Mesothelial cell of epicardium (in vitro differentiated cells): ENCODE results near the gene LASP1. TPM values are rescaled to one million over a fixed set of nuclear protein-coding genes. Genes with fewer than 3 reads are reported as not detected.

Source experiments
- DNase-seq, 2 experiments: peaks; one replicate each; pipeline ENCODE4 v3.0.0; 2021; ENCODE audit warnings: low spot score in 2 of 2; ENCODE audit not compliant: unreplicated experiment in 2 of 2
- H3K27ac Mint-ChIP-seq: 2 replicates; pipeline ENCODE4 v1.8.0; 2021; ENCODE audit warnings: mixed read lengths
- H3K27me3 Mint-ChIP-seq: 2 replicates; pipeline ENCODE4 v1.8.0; 2021; ENCODE audit warnings: low read depth, mixed read lengths
- H3K36me3 Mint-ChIP-seq: 2 replicates; pipeline ENCODE4 v1.8.0; 2021; ENCODE audit warnings: mixed read lengths
- H3K4me1 Mint-ChIP-seq: 2 replicates; pipeline ENCODE4 v1.8.0; 2021; ENCODE audit warnings: mixed read lengths
- H3K4me3 Mint-ChIP-seq: 2 replicates; pipeline ENCODE4 v1.8.0; 2021; ENCODE audit warnings: mild to moderate bottlenecking, moderate library complexity, mixed read lengths
- H3K9me3 Mint-ChIP-seq: 2 replicates; pipeline ENCODE4 v1.8.0; 2021; ENCODE audit warnings: mixed read lengths
- total RNA-seq: library from RNA; stranded (reverse); gene quantifications from 3 replicates; pipeline ENCODE4 v1.2.1, GENCODE V29; 2021
- TF ChIP-seq, protein P1 (sequence below): fragments of 200-600 bp; sonication (generic); IDR thresholded peaks from one replicate; pipeline ENCODE4 v1.5.0; 2021; ENCODE audit warnings: antibody characterized with exemption; ENCODE audit not compliant: unreplicated experiment

Gene LASP1, protein sequence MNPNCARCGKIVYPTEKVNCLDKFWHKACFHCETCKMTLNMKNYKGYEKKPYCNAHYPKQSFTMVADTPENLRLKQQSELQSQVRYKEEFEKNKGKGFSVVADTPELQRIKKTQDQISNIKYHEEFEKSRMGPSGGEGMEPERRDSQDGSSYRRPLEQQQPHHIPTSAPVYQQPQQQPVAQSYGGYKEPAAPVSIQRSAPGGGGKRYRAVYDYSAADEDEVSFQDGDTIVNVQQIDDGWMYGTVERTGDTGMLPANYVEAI
- total RNA-seq, result 144 to 152 TPM (median 146 TPM) in 3 replicates

DNA sequence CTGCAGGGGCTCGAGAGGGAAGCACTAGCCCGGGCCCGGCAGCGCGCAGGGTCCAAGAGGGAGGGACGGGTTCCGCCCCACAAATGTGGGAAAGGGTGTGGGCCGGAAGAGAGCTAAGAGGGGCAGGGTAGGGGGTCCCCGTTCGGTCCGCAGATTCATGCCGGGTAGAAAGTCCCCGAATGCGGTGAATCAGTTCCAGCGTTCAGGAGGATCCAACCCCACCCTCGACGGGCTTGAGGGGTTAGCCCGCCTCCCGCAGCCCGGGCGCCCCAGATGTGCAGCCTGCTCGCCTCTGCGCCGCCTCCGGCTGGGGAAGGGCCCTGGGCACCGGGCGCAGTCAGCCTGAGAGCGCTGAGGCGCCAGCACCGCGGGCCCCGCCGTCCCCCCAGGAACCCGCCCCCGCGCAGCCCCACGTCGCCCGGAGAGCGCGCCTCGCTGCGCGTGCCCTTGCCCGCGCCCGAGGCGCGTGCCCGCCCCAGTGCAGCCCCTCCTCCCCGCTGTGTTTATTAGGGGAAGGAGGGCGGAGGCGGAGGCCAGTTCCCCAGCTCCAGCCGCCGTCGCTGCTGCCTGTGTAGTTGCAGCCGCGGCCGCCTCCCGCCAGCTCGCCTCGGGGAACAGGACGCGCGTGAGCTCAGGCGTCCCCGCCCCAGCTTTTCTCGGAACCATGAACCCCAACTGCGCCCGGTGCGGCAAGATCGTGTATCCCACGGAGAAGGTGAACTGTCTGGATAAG lies at the start of gene LASP1:
Gene LASP1, plus strand, starts transcription at position 533 of the 733 bp plus-strand sequence. Its CDS starts 132 bp downstream, at position 665.
- peak; percentile 78 to 90 for DNase-seq

DNA sequence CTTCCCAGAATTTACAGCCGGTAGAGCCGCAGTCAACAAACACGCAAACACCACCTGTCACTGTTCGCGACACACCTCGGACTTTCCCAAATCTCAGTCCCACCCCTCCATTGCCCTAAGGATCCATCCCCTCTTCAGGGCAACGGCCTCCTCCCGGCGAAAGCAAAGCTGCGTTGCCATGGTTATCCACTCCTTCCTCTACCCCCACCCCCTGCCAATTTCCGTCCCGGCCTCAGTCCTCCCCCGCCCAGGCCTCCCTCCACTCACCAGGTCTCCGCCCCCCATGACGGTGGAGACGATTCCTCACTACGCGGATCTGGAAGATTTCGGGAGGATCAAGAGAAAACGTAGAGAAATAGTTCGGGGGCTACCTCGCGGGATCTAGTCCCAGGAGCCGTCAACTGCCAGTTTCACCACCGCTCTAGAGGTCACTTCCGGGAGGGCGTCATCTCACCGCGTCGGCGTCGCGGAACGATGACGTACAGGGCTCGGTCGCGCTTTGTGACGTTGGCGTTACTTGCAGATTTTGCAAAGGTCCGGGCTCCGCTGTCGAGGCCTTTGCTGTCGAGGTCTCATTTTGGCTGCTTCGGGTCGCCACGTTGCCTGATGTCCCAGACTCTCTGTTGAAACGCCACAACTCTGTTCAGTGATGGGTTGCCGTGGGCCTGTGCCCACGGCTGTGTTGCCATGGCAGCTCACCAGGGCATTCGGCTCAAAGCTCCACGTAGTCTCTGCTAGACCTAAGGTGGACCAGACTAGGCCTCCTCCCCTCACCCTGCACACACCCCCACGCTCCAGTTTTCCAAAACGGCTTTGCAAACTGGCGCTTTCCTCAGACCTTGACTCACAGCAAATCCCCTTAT lies 44.7 kb upstream of the LASP1 start, which contains the start of gene CWC25:
Gene CWC25, minus strand, starts transcription at position 423 of the 863 bp plus-strand sequence. Its CDS starts 138 bp downstream, at position 285.
- DNase-seq, result peak; percentile 90 to 99
- Mint-ChIP-seq H3K4me3 (peak within 1 kb of the TSS; percentile 92), H3K27ac (peak within 1 kb of the TSS; percentile 100), H3K9me3 (no peaks in the 10 kb centered on the region), H3K27me3 (peaks cover 3% of the 10 kb centered on the region), H3K36me3 (peaks cover 3% of the 10 kb centered on the region), H3K4me1 (peaks cover 19% of the 10 kb centered on the region)
- TF ChIP-seq, protein P1, sequence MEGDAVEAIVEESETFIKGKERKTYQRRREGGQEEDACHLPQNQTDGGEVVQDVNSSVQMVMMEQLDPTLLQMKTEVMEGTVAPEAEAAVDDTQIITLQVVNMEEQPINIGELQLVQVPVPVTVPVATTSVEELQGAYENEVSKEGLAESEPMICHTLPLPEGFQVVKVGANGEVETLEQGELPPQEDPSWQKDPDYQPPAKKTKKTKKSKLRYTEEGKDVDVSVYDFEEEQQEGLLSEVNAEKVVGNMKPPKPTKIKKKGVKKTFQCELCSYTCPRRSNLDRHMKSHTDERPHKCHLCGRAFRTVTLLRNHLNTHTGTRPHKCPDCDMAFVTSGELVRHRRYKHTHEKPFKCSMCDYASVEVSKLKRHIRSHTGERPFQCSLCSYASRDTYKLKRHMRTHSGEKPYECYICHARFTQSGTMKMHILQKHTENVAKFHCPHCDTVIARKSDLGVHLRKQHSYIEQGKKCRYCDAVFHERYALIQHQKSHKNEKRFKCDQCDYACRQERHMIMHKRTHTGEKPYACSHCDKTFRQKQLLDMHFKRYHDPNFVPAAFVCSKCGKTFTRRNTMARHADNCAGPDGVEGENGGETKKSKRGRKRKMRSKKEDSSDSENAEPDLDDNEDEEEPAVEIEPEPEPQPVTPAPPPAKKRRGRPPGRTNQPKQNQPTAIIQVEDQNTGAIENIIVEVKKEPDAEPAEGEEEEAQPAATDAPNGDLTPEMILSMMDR, result no peak

More for the DNA sequence above, at the start of gene LASP1:
- Mint-ChIP-seq H3K4me1 (peaks cover 45% of the 10 kb centered on the region), H3K9me3 (no peaks in the 10 kb centered on the region), H3K27me3 (no peaks in the 10 kb centered on the region), H3K27ac (peak within 1 kb of the TSS; percentile 99), H3K4me3 (peak within 1 kb of the TSS; percentile 100), H3K36me3 (no peaks in the 10 kb centered on the region)
- TF ChIP-seq, protein P1, result no peak

DNA sequence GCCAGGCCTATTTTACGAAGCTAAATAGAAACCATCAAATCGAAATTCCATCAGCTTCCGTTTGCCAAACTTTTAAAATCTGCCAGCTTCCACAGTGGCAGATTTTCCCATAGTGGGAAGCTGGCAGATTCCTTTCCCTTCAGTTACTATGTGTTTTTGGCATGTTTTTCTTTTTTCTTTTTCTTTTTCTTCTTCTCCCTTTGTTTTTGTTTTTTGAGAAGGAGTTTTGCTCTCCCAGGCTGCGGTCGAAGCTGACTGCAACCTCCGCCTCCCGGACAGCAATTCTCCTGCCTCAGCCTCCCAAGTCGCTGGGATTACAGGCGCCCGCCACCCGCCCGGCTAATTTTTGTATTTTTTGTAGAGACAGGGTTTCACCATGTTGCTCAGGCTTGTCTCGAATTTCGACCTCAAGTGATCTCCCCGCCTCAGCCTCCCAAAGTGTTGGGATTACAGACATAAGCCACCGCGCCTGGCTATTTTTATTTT lies 44.1 kb upstream of the LASP1 start:
- Mint-ChIP-seq H3K36me3 (peaks cover 3% of the 10 kb centered on the region), H3K9me3 (no peaks in the 10 kb centered on the region), H3K27me3 (peaks cover 9% of the 10 kb centered on the region), H3K27ac (peak overlapping the region; percentile 100), H3K4me1 (peaks cover 19% of the 10 kb centered on the region), H3K4me3 (peak overlapping the region; percentile 92)
- TF ChIP-seq, protein P1, result no peak
- no peak for DNase-seq

DNA sequence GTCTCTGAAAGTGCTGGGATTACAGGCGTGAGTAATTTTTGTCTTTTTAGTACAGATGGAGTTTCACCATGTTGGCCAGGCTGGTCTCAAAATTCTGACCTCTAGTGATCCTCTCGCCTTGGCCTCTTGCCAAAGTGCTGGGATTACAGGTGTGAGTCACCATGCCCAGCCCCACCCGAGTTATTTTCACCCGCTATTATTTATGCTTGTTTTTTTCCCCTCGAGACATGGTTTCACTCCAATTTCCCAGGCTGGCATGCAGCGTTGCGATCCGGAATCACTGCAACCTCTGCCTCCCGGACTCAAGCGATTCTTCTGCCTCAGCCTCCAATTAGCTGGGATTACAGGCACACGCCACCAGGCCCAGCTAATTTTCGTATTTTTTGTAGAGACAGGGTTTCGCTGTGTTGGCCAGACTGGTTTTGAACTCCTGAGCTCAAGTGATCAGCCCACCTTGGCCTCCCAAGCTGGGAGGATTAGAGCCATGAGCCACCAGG lies 25.5 kb upstream of the LASP1 start:
- TF ChIP-seq, protein P1, result no peak
- H3K9me3 Mint-ChIP-seq, result no peaks in the 10 kb centered on the region
- peaks cover 15% of the 10 kb centered on the region for H3K36me3 Mint-ChIP-seq
- DNase-seq, result no peak
- H3K4me3 Mint-ChIP-seq, result no peak overlapping the region
- no peaks in the 10 kb centered on the region for H3K27me3 Mint-ChIP-seq
- H3K4me1 Mint-ChIP-seq, result peaks cover 4% of the 10 kb centered on the region
- H3K27ac Mint-ChIP-seq, result peak overlapping the region; percentile 72

DNA sequence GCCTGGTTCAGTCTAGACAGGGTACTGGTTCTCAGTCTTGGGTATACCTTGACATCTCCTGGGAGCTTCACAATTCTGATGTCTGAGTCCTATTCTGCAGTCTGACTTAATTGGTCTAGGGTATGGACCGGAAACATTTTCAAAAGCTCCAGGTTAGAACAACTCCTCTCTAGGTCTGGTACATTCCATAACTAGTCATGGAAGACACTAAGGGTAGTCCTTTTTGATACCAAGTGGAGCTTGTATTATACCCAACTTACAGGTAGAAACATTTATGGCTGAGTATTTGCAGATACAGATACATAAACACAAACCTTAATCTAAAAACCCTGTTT lies 21.3 kb upstream of the LASP1 start:
- Mint-ChIP-seq H3K27me3 (no peaks in the 10 kb centered on the region), H3K36me3 (peaks cover 40% of the 10 kb centered on the region), H3K27ac (no peak overlapping the region), H3K9me3 (no peaks in the 10 kb centered on the region), H3K4me1 (peaks cover 34% of the 10 kb centered on the region), H3K4me3 (no peak overlapping the region)
- TF ChIP-seq, protein P1, result no peak
- DNase-seq, result no peak
